Raji (cell line): Measurements from ENCODE around the gene CITED1.

ENCODE experiments used
- POLR2A ChIP-seq: IDR thresholded peaks from 2 replicates; pipeline ENCODE4 v1.6.1; 2011; ENCODE audit warnings: low read depth, low read length, control low read depth; ENCODE audit not compliant: insufficient read depth

Gene CITED1

DNA sequence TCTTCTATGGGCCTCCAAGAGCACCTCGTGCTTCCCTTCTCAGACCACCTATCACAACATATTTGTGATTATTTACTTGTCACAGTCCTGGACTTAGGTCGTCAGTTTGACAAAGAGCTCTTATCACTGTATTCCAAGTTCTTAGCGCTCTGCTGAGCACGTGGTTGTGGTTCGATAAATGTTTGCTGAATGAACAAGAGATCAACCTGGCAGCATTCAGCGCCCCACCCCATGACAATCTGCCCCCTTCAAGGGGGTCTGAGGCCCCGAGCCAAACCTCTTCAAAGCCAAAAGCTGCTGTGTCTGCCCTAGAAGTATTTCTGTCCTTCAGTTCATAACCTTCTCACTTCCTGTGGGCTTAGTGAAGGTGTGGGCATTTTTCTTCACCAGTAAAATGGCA lies 43.6 kb downstream of the CITED1 start:
- no peak for TF ChIP-seq POLR2A

- TF ChIP-seq POLR2A, result no peak
Observed at GRCh38 chrX:72260448-72260847, 45.3 kb downstream of the CITED1 start.

GRCh38 chrX:72258174-72258573 lies 47.5 kb downstream of the CITED1 start:
- TF ChIP-seq POLR2A, result no peak

DNA sequence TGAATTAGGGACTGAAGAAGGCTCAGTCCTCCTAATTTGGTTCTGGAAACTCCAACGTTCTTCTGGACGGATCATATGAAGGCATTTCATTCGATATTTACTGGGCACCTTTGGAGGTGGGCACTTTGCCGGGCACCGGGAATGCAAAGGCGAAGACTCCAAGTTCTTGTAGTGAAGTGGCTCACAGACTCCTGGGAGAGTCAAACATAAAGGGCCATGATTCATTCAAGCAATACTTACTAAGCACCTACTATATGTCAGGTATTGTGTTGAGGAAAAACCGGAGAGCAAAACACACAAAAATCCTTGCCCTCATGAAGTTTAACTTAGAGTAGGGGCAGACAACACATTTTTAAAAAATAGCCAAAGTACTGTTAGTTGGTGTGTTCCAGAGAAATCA lies 49.9 kb downstream of the CITED1 start:
- TF ChIP-seq POLR2A, result no peak

GRCh38 chrX:72255445-72255844 lies 50.3 kb downstream of the CITED1 start:
- no peak for TF ChIP-seq POLR2A

DNA sequence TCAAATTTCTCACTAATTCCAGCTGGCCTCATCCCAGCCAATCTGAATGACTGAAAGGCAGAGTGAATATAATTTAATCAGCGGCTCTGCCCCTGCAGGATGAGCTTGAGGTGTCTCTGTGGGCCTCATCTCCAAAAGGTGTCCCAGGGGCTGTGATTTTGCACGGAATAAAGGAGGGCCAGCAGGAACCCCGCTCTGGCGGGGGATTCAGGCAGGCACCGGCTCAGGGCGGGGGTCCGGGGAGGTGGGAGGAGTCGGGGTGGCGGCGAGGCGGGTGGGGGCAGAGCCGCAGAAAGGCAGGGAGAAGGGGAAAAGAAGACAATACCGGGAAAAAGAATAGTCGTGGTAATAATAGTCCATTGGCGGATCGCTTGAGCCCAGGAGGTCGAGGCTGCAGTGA lies 50.9 kb downstream of the CITED1 start:
- TF ChIP-seq POLR2A, result no peak

- no peak for TF ChIP-seq POLR2A
Observed at GRCh38 chrX:72253686-72254085, 52.0 kb downstream of the CITED1 start.
